ENCODE measurements around the gene TAGLN. TPM values are rescaled to one million over a fixed set of nuclear protein-coding genes. Genes with fewer than 3 reads are reported as not detected.
A peak's percentile ranks its signal among the peaks of the same experiment; 100 is the strongest.
"Not testable (repeated sequence)": the region's sequence is repeated elsewhere in the genome, so short reads cannot be mapped to it uniquely, and the experiment has no call there.

The TAGLN gene
- total RNA-seq, 2 donors from 2014 or later = 5,409 to 9,264 TPM

DNA sequence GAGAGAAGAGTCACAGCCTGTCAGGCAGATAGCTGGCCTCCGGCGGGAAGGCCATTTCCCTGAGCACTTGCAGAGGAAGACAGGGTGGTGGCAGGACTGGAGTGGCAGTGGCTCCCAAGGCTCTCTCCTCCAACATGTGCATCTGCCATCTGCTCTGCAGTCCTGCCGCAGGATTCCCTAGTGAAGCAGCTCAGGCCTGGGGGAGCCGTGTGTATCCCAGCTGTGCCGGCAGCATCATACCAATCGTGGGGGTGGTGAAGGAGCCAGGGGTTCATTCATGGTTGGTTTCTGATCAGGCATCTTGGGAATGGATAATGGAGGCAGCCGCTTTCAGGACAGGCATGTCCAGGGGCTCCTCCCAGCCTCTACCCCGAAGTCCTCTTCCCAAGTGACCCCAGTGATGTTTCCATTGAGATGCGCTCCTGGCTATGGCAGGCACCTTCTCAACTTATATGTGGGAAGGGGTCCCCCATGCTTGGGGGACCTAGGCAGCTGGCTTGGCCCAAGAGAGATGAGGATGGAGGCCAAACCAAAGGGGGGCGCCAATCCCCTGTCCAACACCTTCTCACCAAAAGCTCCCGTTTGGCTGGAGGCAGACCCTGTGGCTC, 6.1 kb downstream of the TAGLN start:
- no peak for DNase-seq (ENCODE audit: low spot score)
- intact Hi-C loops (cut with DNase I) = loop anchor here in 1 of 2 donors (5.0 kb wide), 1 partner anchor 73 kb away; no protein-coding TSS in a partner anchor

DNA sequence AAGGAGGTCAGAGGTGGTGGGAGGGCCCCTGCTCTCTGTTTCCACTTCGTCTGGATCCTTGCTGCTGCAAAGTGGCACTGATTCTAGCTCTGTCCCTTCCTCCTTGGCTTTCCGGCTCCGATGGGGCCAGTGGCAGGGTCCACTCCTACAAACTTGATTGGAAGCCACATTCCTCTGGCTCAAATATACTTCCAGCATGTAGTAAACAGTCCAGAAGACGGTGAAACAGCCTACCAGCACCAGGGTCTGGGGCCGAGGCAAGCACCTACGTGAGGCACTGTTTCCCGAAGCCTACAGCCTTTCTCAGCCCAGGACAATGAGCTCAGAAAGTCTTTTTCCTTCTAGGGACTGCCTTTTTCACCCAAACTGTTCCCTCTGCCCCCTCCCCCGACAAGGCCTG, 6.9 kb downstream of the TAGLN start:
- intact Hi-C loops (cut with DNase I) = loop anchor here in 1 of 2 donors (5.0 kb wide), 1 partner anchor 74 kb away; no protein-coding TSS in a partner anchor
- not testable (repeated sequence) for DNase-seq (ENCODE audit: low spot score)

DNA sequence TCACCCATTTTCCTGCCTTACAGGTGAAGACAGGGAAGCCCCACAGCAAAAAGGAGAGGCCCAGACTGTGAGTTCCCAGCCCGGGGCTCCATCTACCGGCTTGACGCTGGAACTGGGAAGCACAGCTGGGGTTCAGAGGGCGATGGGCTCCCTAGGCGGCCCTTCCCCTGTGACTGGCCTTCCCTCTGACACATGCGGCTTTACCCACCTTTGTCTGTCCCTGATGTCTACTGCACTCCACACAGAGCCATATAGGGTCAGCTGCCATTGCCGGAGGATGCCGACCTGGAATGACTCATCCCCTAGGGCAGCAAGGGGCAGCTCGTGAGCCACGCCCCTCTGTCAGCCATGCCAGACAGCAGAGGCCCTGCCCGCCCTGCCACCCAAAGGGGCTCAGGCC, 7.7 kb downstream of the TAGLN start:
- intact Hi-C loops (cut with DNase I) = loop anchor here in 1 of 2 donors (5.0 kb wide), 1 partner anchor 75 kb away; no protein-coding TSS in a partner anchor
- DNase-seq (ENCODE audit: low spot score) = not testable (repeated sequence)

DNA sequence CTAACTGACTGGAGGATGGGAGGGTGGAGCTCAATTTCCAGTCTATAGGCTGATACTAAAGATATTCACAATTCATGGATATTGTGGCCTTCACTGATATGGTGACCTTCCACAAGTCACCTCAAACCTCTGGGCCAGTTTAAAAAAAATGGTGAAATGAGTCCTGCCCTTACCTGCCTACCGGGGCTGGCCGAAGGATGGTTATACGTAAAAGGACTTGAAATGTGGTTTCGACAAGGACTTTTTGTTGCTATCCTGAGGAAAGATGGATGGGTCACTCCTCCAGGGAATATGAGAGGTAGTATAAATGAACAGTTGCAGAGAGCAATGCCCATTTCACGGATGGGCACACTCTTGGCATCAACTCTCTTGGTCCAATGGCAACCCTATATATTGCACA, 8.3 kb downstream of the TAGLN start:
- intact Hi-C loops (cut with DNase I) = loop anchor here in 1 of 2 donors (5.0 kb wide), 1 partner anchor 75 kb away; no protein-coding TSS in a partner anchor
- not testable (repeated sequence) for DNase-seq (ENCODE audit: low spot score)

DNA sequence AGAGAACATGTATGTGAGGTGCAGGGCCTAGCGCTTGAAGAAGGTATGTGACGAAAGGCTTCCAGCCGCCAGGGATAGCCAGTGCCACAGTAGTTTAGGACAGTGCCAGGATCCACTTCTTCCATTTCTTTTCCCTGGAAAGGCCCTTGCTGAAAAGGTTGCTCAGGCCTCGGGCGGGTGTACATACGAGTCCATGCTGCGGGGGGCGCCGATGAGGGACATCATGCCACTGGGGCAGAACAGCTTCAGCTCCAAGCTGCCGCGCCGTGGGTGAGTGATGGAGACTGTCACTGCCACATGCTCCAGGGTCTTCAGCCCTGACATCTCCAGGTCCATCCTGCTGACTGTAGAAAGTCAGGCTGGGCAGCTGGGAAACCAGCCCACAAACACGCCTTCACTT, 9.5 kb downstream of the TAGLN start:
- intact Hi-C loops (cut with DNase I) = loop anchor here in 1 of 2 donors (5.0 kb wide), 1 partner anchor 76 kb away; no protein-coding TSS in a partner anchor
- not testable (repeated sequence) for DNase-seq (ENCODE audit: low spot score)

DNA sequence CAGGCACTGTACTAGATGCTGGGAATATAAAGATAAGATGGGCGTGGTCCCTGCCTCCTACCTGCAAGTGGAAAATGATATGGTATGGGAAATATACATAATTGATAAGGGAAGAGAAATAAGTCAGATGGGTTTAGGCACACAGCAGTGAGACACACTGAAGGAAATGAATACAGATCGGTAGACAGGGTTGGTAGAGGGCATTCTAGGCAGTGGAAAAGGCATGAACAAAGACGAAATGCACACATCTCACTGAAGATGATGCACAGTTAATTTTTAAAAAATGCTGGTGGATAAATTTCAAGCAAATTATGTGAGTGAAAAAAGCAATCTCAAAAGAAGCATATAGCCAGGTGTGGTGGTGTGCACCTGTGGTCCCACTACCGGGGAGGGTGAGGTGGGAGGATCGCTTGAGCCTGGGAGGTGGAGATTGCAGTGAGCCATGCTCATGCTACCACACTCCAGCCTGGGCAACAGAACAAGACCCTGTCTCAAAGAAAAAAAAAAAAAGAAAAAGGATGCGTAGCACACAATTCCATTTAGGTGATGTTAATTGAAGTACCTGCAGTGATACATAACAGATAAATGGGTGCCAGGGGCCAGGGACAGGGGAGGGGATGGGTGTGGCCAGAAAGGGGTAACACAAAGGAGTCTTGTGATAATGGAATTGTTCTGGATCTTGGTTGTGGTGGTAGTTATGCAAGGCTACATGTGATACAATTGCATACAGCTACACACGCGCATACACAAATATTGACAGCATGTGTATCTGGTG, 10.4 kb downstream of the TAGLN start:
- DNase-seq (ENCODE audit: low spot score) = not testable (repeated sequence)
- intact Hi-C loops (cut with DNase I) = loop anchor here in 1 of 2 donors (5.0 kb wide), 1 partner anchor 77 kb away; no protein-coding TSS in a partner anchor

DNA sequence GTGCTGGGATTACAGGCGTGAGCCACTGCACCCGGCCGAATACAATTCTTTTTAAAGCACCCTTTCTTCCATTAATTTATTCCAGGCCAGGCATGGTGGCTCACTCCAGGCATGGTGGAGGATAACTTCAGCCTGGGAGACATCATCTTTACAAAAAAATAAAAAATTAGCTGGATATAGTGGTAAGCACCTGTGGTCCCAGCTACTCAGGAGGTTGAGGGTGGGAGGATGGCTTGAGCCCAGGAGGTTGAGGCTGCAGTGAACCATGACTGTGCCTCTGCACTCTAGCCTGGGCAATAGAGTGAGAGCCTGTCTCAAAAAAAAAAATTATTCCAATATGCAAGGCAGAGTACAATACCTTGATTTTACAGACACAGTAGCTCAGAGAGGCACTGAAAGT, 11.4 kb downstream of the TAGLN start:
- DNase-seq (ENCODE audit: low spot score) = no peak
- intact Hi-C loops (cut with DNase I) = no loop called here

DNA sequence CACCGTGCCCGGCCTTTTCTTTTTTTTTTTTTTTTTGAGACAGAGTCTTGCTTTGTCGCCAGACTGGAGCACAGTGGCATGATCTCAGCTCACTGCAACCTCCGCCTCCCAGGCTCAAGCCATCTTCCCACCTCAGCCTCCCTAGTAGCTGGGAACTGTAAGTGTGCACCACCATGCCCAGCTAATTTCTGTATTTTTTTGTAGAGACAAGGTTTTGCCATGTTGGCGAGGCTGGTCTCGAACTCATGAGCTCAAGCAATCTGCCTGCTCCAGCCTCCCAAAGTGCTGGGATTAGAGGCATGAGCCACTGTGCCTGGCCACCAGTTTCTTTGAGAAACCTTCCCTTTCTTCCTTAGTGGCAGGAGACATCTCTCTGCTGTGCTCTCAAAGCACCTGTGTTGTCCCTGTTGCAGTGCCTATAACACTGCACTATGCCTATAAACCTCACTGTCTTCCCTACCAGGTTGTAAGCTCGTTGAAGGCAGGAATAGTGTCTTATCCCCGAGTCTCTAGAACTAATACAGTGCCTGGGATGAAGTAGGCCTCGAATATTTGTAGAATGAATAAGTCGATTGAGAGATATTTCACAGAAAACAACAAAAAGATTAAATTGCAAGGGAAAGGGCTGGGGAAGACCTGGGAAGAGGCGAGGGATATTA, 13.7 kb downstream of the TAGLN start:
- DNase-seq (ENCODE audit: low spot score) = no peak
- intact Hi-C loops (cut with DNase I) = no loop called here

DNA sequence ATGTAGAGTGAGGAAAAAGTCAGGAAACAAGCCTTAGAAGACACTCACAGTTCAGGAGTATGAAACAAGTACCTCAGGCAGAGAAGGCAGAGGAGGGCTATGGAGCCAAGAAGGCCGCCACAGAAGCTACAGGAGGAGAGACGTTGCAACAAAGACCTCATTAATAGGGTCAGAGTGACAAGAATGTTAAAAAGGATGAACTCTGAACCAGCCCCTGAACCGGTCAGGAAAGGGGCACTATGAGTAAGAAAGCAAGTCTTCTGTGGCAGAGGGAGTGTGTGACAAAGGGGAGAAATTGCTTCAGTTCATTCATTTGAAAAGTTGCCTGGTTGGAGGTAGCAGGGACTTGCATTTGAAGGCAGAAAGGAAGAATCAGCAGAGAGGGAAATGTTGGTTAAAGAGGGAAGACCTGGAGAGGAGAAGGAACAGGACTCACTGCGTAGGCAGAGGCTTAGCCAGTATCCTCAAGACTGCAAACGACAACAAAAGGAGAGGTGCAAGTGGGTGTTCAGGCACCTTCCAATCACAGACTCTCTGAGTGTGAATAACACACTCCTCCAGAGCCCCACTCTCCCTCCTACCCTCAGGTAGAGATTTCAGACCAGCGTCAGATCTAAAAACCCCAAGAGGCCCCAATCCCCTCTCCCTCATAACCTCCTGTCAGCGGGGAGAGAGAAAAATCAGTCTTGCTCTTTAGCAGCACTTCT, 15.4 kb downstream of the TAGLN start:
- intact Hi-C loops (cut with DNase I) = no loop called here
- DNase-seq (ENCODE audit: low spot score) = no peak

DNA sequence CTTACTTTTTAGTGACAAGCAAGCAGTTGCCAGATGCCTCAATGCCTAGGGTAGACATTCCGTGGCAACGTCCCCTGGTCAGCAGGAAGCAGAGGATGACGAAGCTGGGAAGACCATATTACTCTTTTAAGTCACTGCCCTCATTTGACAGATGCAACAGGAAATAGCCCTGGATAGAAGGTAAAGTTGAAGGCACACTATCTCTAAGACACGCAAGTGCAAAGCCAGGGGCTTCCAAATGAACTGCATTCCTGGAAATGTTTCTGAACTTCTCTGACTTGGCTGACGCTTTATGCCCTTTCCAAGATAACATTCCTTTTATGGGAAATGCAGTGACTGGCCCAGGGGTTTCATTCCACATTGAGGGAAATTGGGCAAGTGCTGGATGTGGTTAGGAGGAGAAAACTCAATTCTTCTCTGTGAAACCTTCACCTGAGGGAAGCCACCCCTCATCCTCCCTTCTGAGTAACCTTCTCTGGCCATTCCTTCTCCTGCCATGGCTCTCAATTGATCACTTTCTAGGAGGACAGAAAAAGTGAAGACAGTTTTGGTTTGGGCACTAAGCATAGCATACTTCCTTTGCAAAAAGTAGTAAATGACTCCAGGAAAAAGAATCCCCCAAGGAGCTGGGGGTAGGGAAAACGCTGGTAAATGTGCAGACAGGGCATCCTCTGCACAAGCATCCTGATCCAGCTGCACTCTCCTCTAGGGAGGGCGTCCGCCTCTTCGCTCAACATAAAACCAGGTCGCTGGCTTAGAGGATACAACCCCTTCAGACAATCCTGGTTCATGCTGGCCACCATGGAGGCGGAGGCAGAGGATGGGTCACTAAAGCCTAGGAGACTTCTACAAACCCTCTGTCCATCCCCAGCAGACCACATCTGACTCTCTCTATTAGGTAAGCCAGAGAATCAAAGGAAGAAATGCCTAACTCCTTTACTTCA, 18.2 kb downstream of the TAGLN start:
- DNase-seq (ENCODE audit: low spot score) = peak; percentile 78
- intact Hi-C loops (cut with DNase I) = loop anchor here in 1 of 2 donors (2.0 kb wide), 1 partner anchor 35 kb away; no protein-coding TSS in a partner anchor

DNA sequence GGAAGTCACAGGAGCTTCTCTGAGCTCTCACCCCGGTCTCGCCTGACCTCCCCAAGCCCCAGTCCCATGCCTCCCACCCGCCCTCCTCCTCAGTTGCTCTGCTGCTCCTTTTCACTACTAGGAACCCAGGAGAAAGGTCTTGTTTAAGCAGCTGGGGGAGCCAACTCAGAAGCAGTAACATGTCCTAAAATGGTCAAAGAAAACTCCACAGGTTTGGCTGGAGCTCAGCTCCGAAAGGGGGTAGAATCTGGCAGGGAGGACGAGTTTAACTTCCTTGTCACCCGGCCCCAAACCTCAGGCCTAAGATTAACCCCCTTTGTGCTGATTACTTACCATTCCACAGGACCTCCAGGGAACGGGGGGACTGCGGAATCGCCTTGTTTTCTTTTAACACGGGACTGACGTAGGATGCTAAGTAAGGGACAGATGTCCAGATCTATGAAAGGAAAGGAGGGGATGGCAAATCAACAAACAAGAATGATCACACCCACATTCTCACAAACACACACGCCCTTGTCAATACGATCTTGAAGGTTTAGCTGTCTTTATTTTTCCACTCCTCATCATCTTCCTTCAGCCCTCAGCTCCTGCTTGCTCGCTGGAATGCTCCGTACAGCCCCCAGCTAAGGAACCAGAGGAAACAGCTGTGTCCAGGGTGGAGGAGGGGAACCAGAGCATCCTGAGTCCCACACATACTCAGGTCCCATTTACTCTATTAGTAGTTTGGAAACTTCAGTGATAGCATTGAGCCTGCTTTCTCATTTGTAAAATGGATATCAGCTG, 19.2 kb downstream of the TAGLN start:
- intact Hi-C loops (cut with DNase I) = loop anchor here in 1 of 2 donors (2.0 kb wide), 1 partner anchor 36 kb away; no protein-coding TSS in a partner anchor
- DNase-seq (ENCODE audit: low spot score) = peak; percentile 82

DNA sequence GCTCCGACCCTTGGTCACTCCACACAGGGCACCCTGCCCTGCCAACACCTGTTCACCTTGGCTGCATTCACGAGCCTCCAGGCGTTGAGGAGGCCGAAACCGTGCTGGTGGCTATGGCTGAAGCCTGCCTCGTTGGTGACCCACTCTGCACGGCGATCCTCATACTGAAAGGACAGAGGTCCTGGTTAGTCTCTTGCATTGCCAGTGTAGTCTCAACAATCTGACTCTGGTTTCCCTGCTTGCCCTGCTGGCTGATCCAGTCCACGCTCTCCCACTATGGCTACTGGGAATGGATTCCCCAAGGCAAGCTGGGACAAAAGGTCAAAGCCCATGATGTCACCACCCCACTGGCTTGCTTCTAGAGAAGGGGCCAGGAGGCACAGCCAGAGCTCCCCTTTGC, 19.8 kb downstream of the TAGLN start:
- peak; percentile 80 for DNase-seq (ENCODE audit: low spot score)
- intact Hi-C loops (cut with DNase I) = loop anchor here in 1 of 2 donors (2.0 kb wide), 1 partner anchor 36 kb away; no protein-coding TSS in a partner anchor

DNA sequence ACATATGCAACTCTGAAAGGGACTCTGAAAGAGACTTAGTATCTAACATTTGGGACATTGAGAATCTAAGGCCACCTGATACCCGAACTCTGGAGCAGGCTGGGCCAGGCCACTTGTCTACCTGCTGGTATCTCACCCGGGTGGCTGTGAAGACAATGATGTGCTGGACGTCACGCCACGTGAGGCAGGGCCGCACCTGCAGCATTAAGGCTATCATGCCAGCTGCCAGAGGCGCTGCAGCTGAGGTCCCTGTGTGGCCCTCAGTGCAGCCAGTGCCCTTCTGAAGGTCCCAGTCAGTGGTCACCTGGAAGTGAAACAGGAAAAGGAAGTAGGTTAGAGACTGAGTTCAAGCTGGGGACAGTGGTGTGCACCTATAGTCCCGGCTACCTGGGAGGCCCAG, 20.3 kb downstream of the TAGLN start:
- DNase-seq (ENCODE audit: low spot score) = peak; percentile 76
- intact Hi-C loops (cut with DNase I) = loop anchor here in 1 of 2 donors (2.0 kb wide), 1 partner anchor 37 kb away; no protein-coding TSS in a partner anchor

DNA sequence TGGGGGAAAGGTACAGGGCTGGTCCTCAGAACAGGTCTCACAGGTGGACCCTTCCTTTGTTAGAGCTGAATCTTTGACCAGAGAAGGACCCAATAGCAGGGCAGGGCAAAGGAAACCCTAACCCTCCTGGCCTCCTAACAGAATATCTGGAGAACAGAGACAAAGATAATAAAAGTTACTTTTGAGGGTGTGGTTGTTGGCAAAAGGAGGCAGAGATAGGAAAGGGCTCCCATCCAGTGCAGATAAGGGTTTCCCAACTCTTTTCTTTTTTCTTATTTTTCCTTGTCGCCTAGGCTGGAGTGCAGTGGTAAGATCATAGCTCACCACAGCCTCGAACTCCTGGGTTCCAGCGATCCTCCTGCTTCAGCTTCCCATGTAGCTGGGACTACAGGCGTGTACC, 20.8 kb downstream of the TAGLN start:
- intact Hi-C loops (cut with DNase I) = loop anchor here (2.0 to 10.0 kb wide), 2 partner anchors 37 to 425 kb away; partner anchors contain the start of gene APOA5 (in 1 of the 2)
- no peak for DNase-seq (ENCODE audit: low spot score)

DNA sequence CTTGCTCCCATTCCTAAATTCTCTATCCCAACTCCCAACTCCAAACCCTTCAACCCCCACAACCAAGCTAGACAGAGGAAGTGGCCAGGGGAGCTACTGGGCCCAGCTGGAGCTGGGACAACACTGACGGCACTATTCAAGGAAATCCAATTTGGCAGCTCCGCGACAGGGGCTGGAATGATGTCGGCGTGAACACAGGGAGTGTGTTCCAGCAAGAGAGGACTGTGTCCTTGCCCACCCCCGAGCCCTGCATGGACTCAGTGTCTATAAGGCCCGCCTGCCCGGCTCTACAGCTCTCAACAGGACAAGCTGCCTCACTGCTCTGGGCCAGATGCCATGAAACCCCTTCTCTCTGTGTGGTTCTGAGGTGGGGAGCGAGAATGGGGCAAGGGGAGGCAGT, 21.4 kb downstream of the TAGLN start:
- intact Hi-C loops (cut with DNase I) = loop anchor here in 1 of 2 donors (10.0 kb wide), 1 partner anchor 426 kb away; the partner anchor contains the start of gene APOA5
- peak; percentile 94 for DNase-seq (ENCODE audit: low spot score)

DNA sequence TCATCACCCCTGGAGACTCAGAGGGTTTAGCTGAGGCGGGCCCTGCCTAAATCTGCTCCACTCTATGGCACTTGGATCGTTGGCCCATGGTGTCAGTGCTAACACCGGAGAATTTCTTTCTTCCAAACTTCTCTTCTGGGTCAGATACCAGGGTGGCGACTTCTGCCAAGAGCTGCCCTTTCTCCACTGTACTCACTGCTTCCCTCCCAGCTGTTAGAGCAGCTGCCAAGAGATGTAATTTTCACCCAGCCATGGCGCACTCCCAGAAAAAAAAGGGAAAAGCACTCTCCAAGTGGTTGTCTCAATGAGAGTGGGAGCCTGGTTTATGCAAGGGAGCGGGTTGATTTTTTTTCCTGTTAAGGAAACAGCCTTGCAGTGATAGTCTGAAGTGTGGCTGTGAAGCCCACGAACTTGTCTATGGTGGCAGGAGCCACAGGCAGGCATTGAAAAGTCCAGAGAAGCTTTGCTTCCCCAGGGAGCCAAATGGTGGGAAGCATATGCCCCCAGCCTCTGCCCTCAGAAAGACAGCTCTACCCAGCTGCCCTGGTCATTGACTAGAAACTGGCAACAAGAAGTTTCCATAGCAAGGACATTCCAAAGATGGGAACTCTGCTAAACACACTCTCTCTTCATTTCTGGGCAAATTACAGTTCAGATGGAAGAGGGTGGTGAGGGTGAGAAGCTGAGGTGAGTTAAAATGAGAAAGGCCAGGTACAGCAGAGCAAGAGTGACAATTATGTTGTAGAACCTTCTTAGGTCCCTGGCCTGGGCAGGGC, 22.0 kb downstream of the TAGLN start:
- peak; percentile 85 for DNase-seq (ENCODE audit: low spot score)
- intact Hi-C loops (cut with DNase I) = loop anchor here in 1 of 2 donors (10.0 kb wide), 1 partner anchor 426 kb away; the partner anchor contains the start of gene APOA5
